Measurements from ENCODE around the gene RAB17.
"Not testable (repeated sequence)": the region's sequence is repeated elsewhere in the genome, so short reads cannot be mapped to it uniquely, and the experiment has no call there.

Gene RAB17

DNA sequence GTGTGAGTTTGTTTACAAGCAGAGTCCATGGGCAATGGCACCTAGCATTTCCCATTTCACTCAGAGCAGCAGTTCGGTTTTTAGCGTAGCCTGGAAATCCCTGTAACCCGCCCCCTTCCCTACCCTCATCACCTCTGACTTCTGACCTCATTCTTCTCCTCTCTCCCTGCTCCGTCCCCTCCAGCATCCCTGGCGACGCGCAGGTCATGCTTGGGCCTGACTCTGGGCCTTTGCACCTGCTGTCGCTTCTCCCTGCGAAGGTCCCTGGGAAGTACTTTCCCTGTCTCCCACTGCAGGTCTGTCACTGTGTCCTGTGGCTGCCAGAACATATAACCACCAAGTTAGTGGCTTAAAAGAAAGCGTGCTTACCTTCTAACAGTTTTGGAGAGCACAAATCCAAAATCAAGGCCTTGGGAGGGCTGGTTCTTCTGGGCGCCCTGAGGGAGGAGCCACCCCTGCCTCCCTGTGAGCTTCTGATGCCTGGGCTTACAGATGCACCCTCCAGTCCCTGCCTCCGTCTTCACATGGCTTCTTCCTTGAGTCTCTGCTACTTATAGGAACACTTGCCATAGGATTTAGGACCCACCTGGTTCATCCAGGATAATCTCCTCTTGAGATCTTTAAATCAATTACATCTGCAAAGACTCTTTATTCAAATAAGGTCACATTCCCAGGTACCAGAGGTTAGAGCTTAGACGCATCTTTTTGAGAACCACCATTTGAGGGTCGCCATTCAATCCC is 8.1 kb upstream of the RAB17 start:
- no peak for DNase-seq

GRCh38 chr2:237597196-237598145 is 6.9 kb upstream of the RAB17 start:
- DNase-seq: no peak

DNA sequence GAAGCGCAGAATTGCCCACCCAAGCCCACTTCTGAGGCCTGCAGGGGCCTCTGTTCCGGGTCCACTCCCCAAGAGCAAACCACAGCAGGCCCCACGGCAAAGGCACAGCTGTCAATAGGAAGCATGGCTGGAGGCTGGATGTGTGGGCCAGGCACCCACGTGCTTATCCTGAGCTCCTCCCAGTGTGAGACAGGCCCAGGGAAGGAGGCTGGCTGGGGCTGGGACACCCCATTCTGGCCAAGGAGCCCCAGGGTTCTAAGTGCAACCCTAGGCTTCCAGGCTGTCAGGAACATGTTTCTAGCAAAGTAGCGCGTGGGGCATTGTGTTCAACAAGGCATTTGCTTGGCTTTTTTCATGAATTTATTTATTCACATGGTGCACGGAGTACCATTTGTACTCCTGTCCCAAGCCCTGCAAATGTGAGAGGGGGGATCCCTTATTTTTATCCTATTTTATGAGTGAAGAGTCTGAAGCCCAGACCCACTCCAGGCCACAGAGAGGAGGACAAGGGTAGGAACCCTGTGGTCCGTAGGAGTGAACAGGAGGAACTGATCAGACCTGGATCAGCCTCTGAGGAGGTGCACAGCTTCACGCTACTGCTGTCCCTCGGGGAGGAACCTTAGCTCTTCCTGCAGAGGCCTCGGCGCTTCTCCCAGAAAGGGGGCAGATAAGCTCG is 6.1 kb upstream of the RAB17 start:
- no peak for DNase-seq

GRCh38 chr2:237595829-237596519 is 5.4 kb upstream of the RAB17 start:
- DNase-seq: not testable (repeated sequence)

GRCh38 chr2:237594514-237594871 is 4.0 kb upstream of the RAB17 start:
- no peak for DNase-seq

GRCh38 chr2:237593596-237594320 is 3.2 kb upstream of the RAB17 start:
- no peak for DNase-seq

- DNase-seq: no peak
Measured at GRCh38 chr2:237593036-237593435, 2.5 kb upstream of the RAB17 start.

GRCh38 chr2:237592425-237592980 is 2.0 kb upstream of the RAB17 start:
- DNase-seq: no peak

DNA sequence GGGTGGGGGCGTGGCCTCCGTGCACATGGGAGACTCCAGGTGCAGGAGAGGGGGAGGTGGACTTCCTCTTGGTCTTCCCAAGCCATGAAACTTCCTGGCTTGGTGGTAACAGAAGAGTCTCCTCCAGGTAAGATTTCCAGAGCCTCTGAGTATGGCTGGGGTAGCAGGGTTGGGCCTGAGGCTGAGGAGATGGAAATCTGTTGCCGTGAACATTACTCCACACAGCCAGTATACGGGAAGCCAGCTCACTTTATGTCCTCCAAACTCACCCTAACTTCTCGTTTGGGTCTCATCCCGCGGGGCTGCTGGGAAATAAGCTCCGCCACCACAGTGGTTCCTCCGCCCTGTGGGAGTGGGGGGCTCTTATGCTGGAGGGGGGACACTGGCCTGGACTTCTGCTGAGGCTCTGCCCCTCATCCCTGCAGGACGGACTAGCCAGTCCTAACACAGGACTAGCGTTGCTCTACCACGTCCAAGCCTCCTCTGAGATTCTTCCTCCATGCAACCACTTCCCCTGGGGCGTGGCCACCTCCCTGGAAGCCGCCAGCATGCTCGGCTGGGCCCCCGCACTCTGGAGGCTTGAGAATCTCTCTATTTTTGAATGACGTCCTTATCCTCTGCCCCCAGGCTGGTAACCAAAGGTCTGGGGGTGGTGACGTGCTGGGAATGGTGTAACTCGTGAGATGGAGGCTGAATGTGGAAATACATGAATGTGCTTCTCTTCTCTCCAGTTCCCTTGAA is 777 bp upstream of the RAB17 start:
- peak; percentile 53 for DNase-seq

DNA sequence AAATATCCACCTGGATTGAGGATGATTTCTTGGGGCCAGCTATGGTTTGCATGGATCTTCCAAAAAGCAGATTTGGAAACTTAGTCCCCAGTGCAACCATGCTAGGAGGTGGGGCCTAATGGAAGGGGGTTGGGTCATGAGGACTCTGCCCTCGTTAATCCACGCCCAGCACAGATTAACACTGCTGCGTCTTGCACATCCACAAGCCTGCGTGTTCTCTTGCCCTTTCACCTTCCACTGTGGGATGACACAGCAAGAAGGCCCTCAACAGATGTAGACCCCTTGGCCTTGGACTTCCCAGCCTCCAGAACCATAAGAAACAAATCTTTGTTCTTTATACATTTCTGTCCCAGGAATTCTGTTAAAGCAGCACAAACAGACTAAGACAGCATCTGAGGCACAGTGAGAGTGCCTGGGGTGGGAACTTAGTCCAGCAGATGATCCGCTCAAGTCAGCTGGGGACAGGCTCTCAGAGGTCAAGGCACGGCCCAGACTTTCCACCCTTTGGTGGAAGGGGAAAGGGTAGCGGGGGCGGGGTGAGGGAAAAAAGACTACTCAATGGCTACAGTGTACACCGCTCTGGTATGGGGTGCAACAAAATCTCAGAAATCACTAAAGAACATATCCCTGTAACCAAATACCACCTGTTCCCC is 2.4 kb downstream of the RAB17 start:
- DNase-seq: no peak

DNA sequence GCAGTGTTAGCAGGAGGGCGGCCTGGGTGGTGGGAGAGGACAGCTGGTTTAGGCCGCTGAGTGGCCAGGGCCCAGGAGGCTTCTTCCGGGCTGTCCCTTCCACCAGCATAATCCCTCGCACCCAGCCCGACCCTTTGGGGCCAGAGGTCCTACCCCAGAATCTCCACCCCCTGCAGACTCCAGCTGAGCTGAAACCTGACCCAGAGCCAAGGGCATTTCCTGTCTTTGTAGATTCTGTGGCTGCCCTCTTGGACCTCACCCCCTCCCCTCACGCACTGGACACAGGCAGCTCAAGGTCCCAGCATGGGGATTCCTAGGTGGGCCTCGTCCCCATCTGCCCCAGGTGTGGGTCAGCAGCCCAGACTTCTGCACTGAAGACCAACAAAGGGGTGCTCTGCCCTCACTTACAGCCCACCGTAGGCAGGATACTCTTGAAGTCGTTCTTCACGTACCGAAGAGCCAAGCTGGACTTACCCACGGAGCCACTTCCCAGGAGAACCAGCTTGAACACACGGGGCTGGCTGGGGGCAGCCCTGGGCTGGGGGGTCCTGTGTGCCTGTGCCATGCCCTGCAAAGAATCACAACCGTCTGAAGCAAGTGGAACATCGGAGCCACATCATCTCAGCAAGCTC is 4.8 kb downstream of the RAB17 start:
- DNase-seq: no peak

- no peak for DNase-seq
Measured at GRCh38 chr2:237583385-237584295, 6.9 kb downstream of the RAB17 start.

DNA sequence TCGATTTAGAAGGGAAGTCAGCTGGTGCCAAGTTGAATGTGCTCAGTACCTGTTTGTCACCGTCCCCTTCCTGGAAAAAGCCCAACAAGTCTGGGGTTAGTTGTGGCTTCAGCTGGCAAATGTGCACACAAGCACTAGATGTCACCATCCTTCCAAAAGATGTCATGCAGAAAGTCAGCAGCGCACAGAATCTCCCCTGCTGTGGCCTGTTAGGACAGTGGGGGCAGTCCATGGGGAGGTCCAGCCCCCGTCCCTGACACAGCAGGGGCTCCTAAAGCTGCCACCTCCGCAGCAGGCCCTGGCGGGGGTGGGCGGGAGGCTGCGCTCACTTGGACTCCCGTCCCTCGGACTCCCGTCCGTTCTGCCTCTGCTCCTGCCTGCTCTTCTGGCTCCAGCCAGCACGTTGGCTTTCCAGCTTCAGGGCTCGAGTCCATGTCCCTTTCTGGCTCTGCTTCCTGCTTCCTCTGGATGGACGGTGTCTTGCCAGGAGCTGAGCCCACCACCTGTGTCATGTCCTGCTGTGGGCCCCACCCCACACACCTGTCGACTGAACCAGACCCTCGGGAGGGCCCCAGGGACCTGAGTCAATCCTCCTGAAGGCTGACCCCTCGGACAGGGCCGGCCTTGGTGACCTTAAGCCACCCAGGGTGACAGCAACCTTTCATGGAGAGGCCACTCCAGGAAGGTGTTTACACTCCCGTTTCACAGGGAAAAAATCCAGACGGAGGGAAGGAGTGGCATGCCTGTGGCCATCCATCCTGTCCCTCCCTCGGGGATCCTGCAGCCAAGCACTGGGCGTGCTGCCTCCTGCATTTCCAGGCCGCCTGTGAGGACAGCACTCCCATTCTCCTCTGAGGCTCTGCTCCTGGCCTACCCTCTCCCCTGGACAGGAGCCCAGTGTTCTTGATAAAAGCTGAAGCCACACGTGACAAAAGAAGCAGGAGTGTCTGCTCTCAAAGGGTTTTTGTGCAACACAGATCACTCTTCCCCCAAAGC is 8.5 kb downstream of the RAB17 start:
- peak; percentile 43 for DNase-seq

DNA sequence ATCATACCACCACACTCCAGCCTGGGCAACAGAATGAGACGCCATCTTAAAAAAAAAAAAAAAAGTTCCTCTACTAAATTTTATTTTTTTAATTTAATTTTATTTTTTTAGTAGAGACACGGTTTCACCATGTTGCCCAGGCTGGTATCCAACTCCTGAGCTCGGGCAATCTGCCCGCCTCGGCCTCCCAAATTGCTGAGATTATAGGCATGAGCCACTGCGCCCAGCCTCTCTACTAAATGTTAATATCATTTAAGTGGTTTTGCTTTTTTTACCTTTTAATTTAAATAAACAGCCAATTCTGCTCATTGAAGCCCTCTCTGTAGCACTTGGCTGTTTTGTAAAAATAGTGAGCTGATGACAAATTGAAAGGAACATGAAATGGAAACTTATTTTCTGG is 9.2 kb downstream of the RAB17 start:
- no peak for DNase-seq

GRCh38 chr2:237577956-237578870 is 12.3 kb downstream of the RAB17 start:
- DNase-seq: no peak

- DNase-seq: no peak
Measured at GRCh38 chr2:237577458-237577857, 13.1 kb downstream of the RAB17 start.

DNA sequence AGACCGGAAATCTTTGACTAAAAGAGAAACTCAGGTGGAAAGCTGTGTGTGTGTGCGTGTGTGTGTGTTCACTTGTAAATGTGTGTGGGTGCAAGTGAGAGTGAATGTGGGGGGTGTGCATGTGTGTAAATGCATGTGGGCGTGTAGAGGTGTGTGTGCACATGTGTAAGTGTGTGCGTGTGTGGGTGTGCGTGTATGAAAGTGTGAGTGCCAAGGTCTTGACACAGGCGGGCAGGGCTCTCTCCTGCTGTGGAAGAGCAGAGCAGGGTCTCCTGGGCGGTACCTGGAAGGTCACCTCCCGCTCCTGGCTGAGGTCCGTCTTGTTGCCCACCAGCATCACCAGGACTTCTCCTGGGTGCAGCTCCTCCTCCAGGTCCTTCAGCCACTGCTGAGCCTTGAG is 13.6 kb downstream of the RAB17 start:
- no peak for DNase-seq
